Astrocyte (in vitro differentiated cells and primary cell): Measurements from ENCODE around the gene CARD14. TPM values are rescaled to one million over a fixed set of nuclear protein-coding genes. Genes with fewer than 3 reads are reported as not detected.

Experiments
- DNase-seq: peaks from one replicate; pipeline ENCODE4 v3.0.0-alpha.2; 2010; ENCODE audit warnings: low read depth
- FAIRE-seq: peaks from 2 replicates; lab custom pipeline; 2011; peaks lifted over from hg19 to GRCh38; lab: Jason Lieb, UNC
- H2AFZ ChIP-seq: 2 replicates; pipeline ENCODE4 v1.6.0; 2012; ENCODE audit warnings: low read depth, low read length, inconsistent platforms
- H3K27ac ChIP-seq: 2 replicates; pipeline ENCODE4 v1.5.1; 2011; ENCODE audit warnings: low read depth, low read length, inconsistent platforms
- H3K27me3 ChIP-seq: 2 replicates; pipeline ENCODE4 v1.6.0; 2011; ENCODE audit warnings: low read length, inconsistent platforms; ENCODE audit not compliant: insufficient read depth
- H3K36me3 ChIP-seq: 2 replicates; pipeline ENCODE4 v1.5.1; 2011; ENCODE audit warnings: low read length, inconsistent platforms; ENCODE audit not compliant: insufficient read depth
- H3K4me1 ChIP-seq: 2 replicates; pipeline ENCODE4 v1.5.1; 2011; ENCODE audit warnings: low read length, inconsistent platforms; ENCODE audit not compliant: insufficient read depth
- H3K4me2 ChIP-seq: 2 replicates; pipeline ENCODE4 v1.6.0; 2012; ENCODE audit warnings: low read length, inconsistent platforms
- H3K4me3 ChIP-seq: 2 replicates; pipeline ENCODE4 v1.5.1; 2011; ENCODE audit warnings: low read depth, mild to moderate bottlenecking, low read length, inconsistent platforms; ENCODE audit not compliant: insufficient read depth
- H3K79me2 ChIP-seq: 2 replicates; pipeline ENCODE4 v1.6.0; 2012; ENCODE audit warnings: mild to moderate bottlenecking, low read length, inconsistent platforms; ENCODE audit not compliant: insufficient read depth
- H3K9ac ChIP-seq: 2 replicates; pipeline ENCODE4 v1.6.0; 2012; ENCODE audit warnings: mild to moderate bottlenecking, low read length, inconsistent platforms
- H3K9me3 ChIP-seq: 2 replicates; pipeline ENCODE4 v1.5.1; 2012; ENCODE audit warnings: low read depth, mild to moderate bottlenecking, low read length, inconsistent platforms; ENCODE audit not compliant: insufficient read depth
- H4K20me1 ChIP-seq: 2 replicates; pipeline ENCODE4 v1.6.0; 2012; ENCODE audit warnings: low read length, inconsistent platforms; ENCODE audit not compliant: insufficient read depth
- H3K27ac Mint-ChIP-seq: one replicate; pipeline ENCODE4 v1.8.0; 2021; ENCODE audit warnings: mild to moderate bottlenecking, mixed read lengths; ENCODE audit not compliant: unreplicated experiment
- H3K27me3 Mint-ChIP-seq: one replicate; pipeline ENCODE4 v1.8.0; 2021; ENCODE audit warnings: low read depth, mixed read lengths; ENCODE audit not compliant: unreplicated experiment
- H3K36me3 Mint-ChIP-seq: one replicate; pipeline ENCODE4 v1.8.0; 2021; ENCODE audit warnings: low read depth, mixed read lengths; ENCODE audit not compliant: unreplicated experiment
- H3K4me1 Mint-ChIP-seq: one replicate; pipeline ENCODE4 v1.8.0; 2021; ENCODE audit warnings: low read depth, mixed read lengths; ENCODE audit not compliant: unreplicated experiment
- H3K4me3 Mint-ChIP-seq: one replicate; pipeline ENCODE4 v1.8.0; 2021; ENCODE audit warnings: mild to moderate bottlenecking, moderate library complexity, mixed read lengths; ENCODE audit not compliant: unreplicated experiment
- H3K9me3 Mint-ChIP-seq: one replicate; pipeline ENCODE4 v1.8.0; 2021; ENCODE audit warnings: mild to moderate bottlenecking, mixed read lengths; ENCODE audit not compliant: unreplicated experiment
- EZH2 ChIP-seq: IDR thresholded peaks from 2 replicates; pipeline ENCODE4 v1.6.1; 2012; ENCODE audit warnings: mild to moderate bottlenecking, low read length, inconsistent platforms; ENCODE audit not compliant: insufficient read depth
- total RNA-seq: library from RNA; stranded (reverse); gene quantifications from 2 replicates; pipeline ENCODE4 v1.2.1, GENCODE V29; 2021
- TF ChIP-seq, protein P1 (sequence below): IDR thresholded peaks from 2 replicates; pipeline ENCODE4 v1.5.1; 2011; ENCODE audit warnings: low read depth, mild to moderate bottlenecking, inconsistent platforms, low read length, moderate library complexity; ENCODE audit not compliant: insufficient read depth

Gene CARD14
- total RNA-seq, 1 donor from 2014 or later: not detected

DNA sequence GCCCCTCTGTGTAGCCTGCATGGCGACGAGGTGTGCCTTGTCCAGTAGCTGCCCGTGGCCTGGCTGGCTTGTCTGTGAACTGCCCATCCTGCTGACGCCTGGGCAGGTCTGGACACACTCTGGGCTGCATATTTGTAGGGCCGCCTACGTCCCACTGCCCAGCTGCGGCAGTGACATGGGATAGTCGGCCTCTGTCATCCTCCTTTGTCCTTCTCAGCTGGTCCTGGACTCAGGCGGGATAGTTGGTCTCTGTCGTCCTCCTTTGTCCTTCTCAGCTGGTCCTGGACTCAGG lies 14.5 kb downstream of the CARD14 start:
- Mint-ChIP-seq H3K27ac (no peak overlapping the region), H3K9me3 (no peaks in the 10 kb centered on the region), H3K36me3 (no peaks in the 10 kb centered on the region), H3K4me3 (no peak overlapping the region), H3K4me1 (peaks cover 5% of the 10 kb centered on the region), H3K27me3 (peaks cover 22% of the 10 kb centered on the region)
- H3K27ac ChIP-seq: no peak overlapping the region
- H2AFZ ChIP-seq: no peak overlapping the region
- H3K27me3 ChIP-seq: peaks cover 9% of the 10 kb centered on the region
- H3K4me1 ChIP-seq: no peaks in the 10 kb centered on the region
- no peak overlapping the region for H3K4me2 ChIP-seq
- no peak overlapping the region for H3K9ac ChIP-seq
- no peaks in the 10 kb centered on the region for H4K20me1 ChIP-seq
- no peak overlapping the region for H3K4me3 ChIP-seq
- no peaks in the 10 kb centered on the region for H3K9me3 ChIP-seq
- H3K36me3 ChIP-seq: no peaks in the 10 kb centered on the region
- FAIRE-seq (no peak), DNase-seq (no peak)
- TF ChIP-seq EZH2: no peak
- TF ChIP-seq, protein P1, sequence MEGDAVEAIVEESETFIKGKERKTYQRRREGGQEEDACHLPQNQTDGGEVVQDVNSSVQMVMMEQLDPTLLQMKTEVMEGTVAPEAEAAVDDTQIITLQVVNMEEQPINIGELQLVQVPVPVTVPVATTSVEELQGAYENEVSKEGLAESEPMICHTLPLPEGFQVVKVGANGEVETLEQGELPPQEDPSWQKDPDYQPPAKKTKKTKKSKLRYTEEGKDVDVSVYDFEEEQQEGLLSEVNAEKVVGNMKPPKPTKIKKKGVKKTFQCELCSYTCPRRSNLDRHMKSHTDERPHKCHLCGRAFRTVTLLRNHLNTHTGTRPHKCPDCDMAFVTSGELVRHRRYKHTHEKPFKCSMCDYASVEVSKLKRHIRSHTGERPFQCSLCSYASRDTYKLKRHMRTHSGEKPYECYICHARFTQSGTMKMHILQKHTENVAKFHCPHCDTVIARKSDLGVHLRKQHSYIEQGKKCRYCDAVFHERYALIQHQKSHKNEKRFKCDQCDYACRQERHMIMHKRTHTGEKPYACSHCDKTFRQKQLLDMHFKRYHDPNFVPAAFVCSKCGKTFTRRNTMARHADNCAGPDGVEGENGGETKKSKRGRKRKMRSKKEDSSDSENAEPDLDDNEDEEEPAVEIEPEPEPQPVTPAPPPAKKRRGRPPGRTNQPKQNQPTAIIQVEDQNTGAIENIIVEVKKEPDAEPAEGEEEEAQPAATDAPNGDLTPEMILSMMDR: no peak
- no peaks in the 10 kb centered on the region for H3K79me2 ChIP-seq

DNA sequence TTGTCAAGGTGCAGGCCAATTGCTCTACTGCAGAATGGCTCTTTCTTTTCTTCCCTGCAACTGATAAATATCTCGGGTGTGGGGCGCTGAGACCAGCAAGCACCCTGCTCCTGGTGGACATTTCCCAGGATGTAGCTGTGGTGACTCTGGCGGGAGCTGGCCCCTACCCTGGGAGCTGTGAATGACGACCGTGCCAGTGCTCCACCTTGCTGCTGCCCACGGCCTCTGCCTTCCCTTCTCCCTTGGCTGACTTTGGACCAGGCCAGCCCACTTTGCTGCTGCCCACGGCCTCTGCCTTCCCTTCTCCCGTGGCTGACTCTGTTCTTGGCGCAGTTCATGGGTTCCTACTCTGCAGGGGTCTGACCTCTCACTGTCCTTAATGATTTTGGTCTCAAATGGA lies 16.1 kb downstream of the CARD14 start:
- no peaks in the 10 kb centered on the region for H3K36me3 ChIP-seq
- H3K4me1 ChIP-seq: no peaks in the 10 kb centered on the region
- H3K4me2 ChIP-seq: no peak overlapping the region
- no peaks in the 10 kb centered on the region for H3K79me2 ChIP-seq
- H2AFZ ChIP-seq: no peak overlapping the region
- H3K4me3 ChIP-seq: no peak overlapping the region
- Mint-ChIP-seq H3K4me1 (peaks cover 5% of the 10 kb centered on the region), H3K9me3 (no peaks in the 10 kb centered on the region), H3K4me3 (no peak overlapping the region), H3K36me3 (no peaks in the 10 kb centered on the region), H3K27ac (no peak overlapping the region), H3K27me3 (peaks cover 25% of the 10 kb centered on the region)
- TF ChIP-seq EZH2: no peak
- TF ChIP-seq, protein P1: no peak
- DNase-seq (no peak), FAIRE-seq (no peak)
- no peak overlapping the region for H3K27ac ChIP-seq
- H3K27me3 ChIP-seq: peaks cover 7% of the 10 kb centered on the region
- no peaks in the 10 kb centered on the region for H4K20me1 ChIP-seq
- no peaks in the 10 kb centered on the region for H3K9me3 ChIP-seq
- H3K9ac ChIP-seq: no peak overlapping the region

DNA sequence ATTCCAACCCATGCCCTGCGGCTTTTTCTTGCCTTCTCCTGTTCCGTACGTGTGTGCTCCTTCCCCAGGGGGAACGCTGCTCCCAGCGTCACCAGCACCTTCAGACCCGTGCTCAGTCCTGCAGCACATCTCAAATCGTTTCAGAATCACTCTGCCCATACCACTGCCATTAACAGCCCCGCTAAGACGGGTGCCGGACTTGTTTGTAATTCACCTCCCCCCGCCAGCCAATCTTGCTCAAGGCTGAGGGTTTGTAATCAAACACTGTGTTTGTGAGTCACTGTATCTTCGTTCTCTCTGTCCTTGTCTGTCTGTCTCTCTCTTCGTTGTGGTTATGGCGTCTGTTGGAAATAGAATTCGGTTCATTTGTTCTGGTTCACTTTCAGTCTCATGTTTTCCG lies 17.3 kb downstream of the CARD14 start:
- peaks cover 6% of the 10 kb centered on the region for H3K4me1 Mint-ChIP-seq
- Histone ChIP-seq H2AFZ (no peak overlapping the region), H3K9me3 (no peaks in the 10 kb centered on the region), H4K20me1 (no peaks in the 10 kb centered on the region), H3K4me1 (no peaks in the 10 kb centered on the region), H3K36me3 (no peaks in the 10 kb centered on the region), H3K9ac (no peak overlapping the region), H3K27me3 (peaks cover 13% of the 10 kb centered on the region), H3K79me2 (no peaks in the 10 kb centered on the region), H3K27ac (no peak overlapping the region), H3K4me2 (no peak overlapping the region), H3K4me3 (no peak overlapping the region)
- no peak for TF ChIP-seq EZH2
- TF ChIP-seq, protein P1: no peak
- H3K27me3 Mint-ChIP-seq: peaks cover 28% of the 10 kb centered on the region
- no peaks in the 10 kb centered on the region for H3K36me3 Mint-ChIP-seq
- FAIRE-seq (no peak), DNase-seq (peak; percentile 41)
- no peak overlapping the region for H3K4me3 Mint-ChIP-seq
- no peaks in the 10 kb centered on the region for H3K9me3 Mint-ChIP-seq
- no peak overlapping the region for H3K27ac Mint-ChIP-seq
